HS-27A (cell line): Measurements from ENCODE around the gene PLEKHH2.

ENCODE experiments used
- DNase-seq: peaks from one replicate; pipeline ENCODE4 v3.0.0-alpha.2; 2012; ENCODE audit warnings: low read depth, missing footprints

Gene PLEKHH2

GRCh38 chr2:43763091-43763490, 126.0 kb downstream of the PLEKHH2 start:
- no peak for DNase-seq

DNA sequence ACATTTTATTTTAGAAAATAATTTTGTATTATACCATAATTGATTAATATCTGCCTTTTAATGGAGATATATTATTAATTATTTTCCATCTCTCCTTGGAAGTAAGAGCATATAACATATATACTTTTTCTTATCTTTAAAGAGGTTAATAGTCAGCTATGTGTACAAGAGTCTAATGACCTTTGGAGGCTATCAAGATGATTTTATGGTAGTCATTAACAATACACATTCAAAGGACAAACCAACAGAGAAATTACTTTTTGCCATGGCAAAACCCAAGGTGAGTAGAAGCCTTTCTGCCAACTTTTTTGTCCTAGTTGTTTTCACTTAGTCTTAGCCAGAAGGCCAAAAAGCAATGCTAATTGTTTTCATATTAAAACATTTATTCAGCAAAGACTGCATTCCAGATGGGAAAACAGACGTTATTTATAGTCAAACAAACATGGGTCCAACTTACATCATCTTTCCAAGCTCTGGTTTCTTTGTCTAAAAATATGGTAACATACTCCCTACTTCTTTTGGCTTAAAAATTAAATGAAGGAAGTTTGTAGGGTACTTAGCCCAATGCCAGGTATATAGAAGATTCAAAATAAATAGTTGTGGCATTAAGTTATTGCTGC, 127.1 kb downstream of the PLEKHH2 start:
- DNase-seq: no peak

DNA sequence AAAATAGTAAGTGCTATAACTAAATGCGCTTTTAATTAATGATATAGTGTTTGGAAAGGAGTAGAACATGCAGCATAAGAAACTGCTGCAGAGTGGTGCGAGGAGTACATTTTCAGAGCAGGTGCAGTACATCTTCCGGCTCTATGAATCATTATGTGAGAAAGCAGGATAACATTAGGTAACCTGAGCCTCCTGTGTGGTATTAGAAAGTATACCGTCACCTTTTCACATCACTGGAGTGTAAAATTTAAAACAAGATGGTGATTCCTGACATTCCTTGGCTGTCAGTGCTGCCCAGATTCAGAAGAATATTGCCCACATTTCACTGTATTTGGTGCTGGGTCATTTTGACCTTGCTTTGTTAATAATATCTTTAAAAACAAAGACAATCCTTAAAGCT, 128.9 kb downstream of the PLEKHH2 start:
- no peak for DNase-seq

- peak; percentile 69 for DNase-seq
Observed at GRCh38 chr2:43773876-43774613, 137.0 kb downstream of the PLEKHH2 start, which contains the start of gene DYNC2LI1. Gene DYNC2LI1 (plus strand): TSS chr2:43774039. CDS start chr2:43774139, 100 bp downstream.

GRCh38 chr2:43774617-43775016, 137.6 kb downstream of the PLEKHH2 start:
- no peak for DNase-seq

- DNase-seq: no peak
Observed at GRCh38 chr2:43776324-43776723, 139.3 kb downstream of the PLEKHH2 start.

DNA sequence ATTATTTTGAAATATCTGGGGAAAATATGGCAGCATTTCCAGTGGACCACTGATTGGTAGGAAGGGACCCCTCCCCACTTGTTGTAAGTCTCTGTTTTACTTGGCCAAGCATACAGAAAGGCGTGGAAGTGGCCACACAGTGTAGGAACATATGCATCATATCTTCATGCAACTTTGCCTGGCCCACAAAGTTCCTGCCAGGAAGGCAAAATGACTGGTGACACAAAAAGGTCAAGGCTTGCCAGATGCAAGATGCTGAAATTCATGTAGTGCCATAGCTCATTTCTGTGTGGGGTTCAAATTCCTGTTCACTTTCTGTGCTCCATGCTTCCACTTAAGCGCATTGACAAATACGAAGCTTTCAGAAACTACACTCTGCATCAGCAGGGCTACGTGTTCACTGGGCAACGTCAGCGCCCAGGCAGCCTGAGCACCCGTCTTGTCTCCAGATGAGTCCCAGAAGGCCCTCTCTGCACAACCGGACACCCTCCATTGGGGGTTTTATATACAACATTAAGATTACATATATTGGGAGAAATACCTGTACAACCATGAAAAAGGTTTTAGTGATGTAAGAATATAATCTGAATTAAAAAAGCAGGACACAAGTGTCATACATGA, 140.4 kb downstream of the PLEKHH2 start:
- no peak for DNase-seq

DNA sequence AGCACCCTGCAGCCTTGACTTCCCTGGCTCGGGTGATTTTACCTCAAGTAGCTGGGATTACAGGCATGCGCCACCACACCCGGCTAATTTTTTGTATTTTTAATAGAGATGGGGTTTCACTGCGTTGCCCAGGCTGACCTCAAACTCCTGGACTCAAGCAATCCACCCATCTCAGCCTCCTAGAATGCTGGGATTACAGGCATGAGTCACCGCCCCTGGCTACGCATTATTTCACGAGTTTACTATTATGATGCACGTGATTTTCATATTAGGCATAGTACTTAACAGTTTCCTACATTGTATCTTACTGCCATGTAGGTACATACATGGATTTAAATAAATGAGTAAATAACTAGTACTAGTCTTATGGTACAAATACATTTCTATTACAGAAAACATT, 141.2 kb downstream of the PLEKHH2 start:
- DNase-seq: no peak

GRCh38 chr2:43787895-43788294, 150.8 kb downstream of the PLEKHH2 start:
- DNase-seq: no peak

- no peak for DNase-seq
Observed at GRCh38 chr2:43788646-43789045, 151.6 kb downstream of the PLEKHH2 start.

DNA sequence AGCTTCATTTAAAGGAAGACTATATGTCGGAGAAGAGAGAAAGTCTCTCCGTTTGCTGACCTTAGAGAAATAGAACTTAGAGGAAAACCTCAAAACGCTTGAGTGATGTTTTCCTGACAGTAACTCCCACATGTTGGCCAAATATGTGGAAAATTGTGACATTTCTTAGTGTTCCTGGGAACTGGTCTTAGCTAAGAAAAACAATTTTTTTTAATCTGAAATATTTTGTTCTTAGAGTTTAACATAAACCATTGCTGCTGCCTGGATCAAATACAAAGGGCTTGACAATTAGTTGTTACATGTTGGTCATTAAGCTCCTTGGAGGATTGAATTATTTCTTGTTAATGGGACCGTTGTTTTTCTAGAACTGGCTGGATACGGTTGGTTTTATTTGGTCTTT, 153.1 kb downstream of the PLEKHH2 start:
- no peak for DNase-seq

- no peak for DNase-seq
Observed at GRCh38 chr2:43791035-43791765, 154.1 kb downstream of the PLEKHH2 start.

DNA sequence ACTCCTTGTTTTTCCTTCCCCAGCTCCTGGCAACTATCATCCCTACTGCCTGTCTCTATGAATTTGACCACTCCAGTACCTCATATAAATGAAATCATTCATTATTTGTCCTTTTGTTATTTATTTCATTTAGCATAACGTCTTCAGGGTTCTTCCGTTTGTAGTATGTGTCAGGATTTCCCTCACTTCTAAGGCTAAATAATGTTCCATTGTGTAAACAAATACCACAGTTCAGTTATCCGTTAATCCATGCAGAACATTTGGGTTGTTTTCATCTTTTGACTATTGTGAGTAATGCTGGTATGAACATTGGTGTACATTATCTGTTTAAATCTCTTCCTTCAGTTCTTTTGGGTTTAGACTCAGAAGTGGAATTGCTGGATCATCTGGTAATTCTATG, 155.6 kb downstream of the PLEKHH2 start:
- no peak for DNase-seq

- DNase-seq: no peak
Observed at GRCh38 chr2:43794956-43795355, 157.9 kb downstream of the PLEKHH2 start.

DNA sequence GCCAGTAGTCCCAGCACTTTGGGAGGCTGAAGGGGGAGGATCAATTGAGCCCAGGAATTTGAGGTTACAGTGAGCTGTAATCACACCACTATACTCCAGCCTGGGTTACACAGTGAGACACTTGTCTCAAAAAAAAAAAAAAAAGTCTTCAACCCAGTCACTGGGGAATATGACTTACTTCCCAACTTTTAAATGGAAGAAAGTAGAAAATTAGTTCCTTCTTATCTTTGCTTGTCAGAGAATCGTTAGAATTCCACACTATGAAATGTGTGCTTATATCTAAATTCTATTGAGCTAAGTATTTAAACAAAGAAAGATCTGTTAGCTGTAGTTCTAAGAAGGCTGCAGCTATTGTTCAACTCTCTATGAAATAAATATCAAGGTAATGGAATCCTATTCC, 159.1 kb downstream of the PLEKHH2 start:
- no peak for DNase-seq

DNA sequence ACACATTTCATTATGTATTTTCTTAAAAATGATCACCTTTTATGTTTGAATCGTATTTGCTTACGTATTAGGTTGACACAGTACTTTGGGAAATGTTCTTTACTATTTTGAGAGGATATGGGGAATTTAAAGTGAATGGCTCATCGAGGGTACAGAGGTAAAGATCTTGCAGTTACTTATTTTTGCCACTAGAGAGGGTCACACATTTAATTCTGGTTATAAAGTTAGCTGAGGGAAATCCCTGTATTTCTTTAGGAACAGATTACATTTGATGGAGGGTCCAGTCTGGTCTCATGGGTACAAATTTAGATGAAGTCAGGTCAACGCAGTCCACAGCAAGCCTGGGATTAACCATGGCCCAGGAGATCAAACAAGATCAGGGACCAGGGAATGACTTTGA, 161.2 kb downstream of the PLEKHH2 start:
- DNase-seq: no peak

- DNase-seq: no peak
Observed at GRCh38 chr2:43800894-43801293, 163.8 kb downstream of the PLEKHH2 start.

DNA sequence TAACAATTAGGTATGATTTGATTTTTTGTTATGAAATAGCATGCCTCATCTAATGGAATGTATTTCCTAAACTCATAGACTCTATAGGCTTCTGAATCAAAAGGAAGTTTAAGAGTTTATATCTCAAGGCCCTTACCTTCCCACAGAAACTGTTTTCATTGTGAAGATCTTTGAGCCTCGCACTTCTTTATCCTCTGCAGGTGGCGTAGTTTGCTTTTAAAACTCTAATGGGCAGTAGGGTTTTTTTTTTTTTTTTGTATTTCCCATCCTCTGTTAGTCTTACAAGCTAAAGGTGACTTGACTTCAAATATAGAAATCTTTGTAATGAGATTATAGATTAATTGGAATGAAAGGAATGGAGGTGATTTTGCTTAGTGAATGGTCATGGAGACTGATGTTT, 165.1 kb downstream of the PLEKHH2 start:
- DNase-seq: no peak

DNA sequence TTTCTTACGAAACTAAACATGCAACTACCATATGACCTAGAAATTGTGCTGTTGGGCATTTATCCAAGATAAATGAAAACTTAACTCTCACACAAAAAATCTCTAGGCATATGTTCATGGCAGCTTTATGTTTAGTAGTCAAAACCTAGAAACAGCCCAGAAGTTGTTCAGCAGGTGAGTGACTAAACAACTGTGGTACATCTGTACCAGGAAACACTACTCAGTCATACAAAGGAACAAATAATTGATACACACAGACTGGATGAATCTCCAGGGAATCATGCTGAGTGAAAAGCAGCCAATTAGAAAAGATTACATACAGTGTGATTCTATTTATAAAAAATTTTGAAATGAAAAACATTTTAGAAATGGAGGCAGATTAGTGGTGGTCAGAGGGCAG, 166.1 kb downstream of the PLEKHH2 start:
- no peak for DNase-seq

- no peak for DNase-seq
Observed at GRCh38 chr2:43806719-43807031, 169.6 kb downstream of the PLEKHH2 start.

GRCh38 chr2:43810452-43810851, 173.4 kb downstream of the PLEKHH2 start:
- no peak for DNase-seq

GRCh38 chr2:43810888-43811287, 173.8 kb downstream of the PLEKHH2 start:
- DNase-seq: no peak

GRCh38 chr2:43812006-43812405, 174.9 kb downstream of the PLEKHH2 start:
- no peak for DNase-seq
